Testis (tissue), 3 donors: ENCODE results near the gene CPEB4. TPM values are rescaled to one million over a fixed set of nuclear protein-coding genes. Genes with fewer than 3 reads are reported as not detected.

Experiments
- DNase-seq: peaks from one replicate; pipeline ENCODE4 v3.0.0-alpha.2; 2019
- H3K27ac ChIP-seq, 2 donors: fragments of 200-600 bp; sonication (generic); one replicate each; pipeline ENCODE4 v1.5.1; 2019
- H3K27me3 ChIP-seq: fragments of 200-600 bp; sonication (generic); one replicate; pipeline ENCODE4 v1.5.1; 2019
- H3K36me3 ChIP-seq: fragments of 200-600 bp; sonication (generic); one replicate; pipeline ENCODE4 v1.5.1; 2017; ENCODE audit warnings: low read depth; ENCODE audit errors: missing control alignments
- H3K4me1 ChIP-seq: fragments of 200-600 bp; sonication (generic); one replicate; pipeline ENCODE4 v1.5.1; 2019
- H3K4me3 ChIP-seq, 2 donors: fragments of 200-600 bp; sonication (generic); one replicate each; pipeline ENCODE4 v1.5.1; 2017 to 2019
- H3K9me3 ChIP-seq: fragments of 200-600 bp; sonication (generic); one replicate; pipeline ENCODE4 v1.5.1; 2017
- CTCF ChIP-seq, 3 experiments: fragments of 450-650 bp in 2 of 3; fragments of 200-600 bp in 1 of 3; sonication (generic) in 1 of 3; IDR thresholded peaks; one replicate each; pipeline ENCODE4 v1.5.1; 2016 to 2019; ENCODE audit warnings: antibody characterized with exemption in 3 of 3, mild to moderate bottlenecking in 2 of 3, moderate library complexity in 1 of 3
- POLR2A ChIP-seq: fragments of 450-650 bp; IDR thresholded peaks from one replicate; pipeline ENCODE4 v1.6.1; 2017; ENCODE audit warnings: antibody characterized with exemption, mild to moderate bottlenecking, moderate library complexity
- WGBS, 2 donors: methylation state at CpG; one replicate each; pipeline ENCODE4 v1.1.5; 2018; 5-methylcytosine and 5-hydroxymethylcytosine counted together
- intact Hi-C: fragments of 100-400 bp; cut with DNase I; formaldehyde crosslinking; loops from one replicate; pipeline ENCODE4 v1.15.1; 2023; ENCODE audit warnings: low total_unique reads
- polyA plus RNA-seq: library from polyadenylated mRNA; stranded (reverse); fragments of 350-450 nt; fragmentation: Illumina TruSeq; extraction: RNeasy Lipid Tissue Mini Kit (QIAGEN cat#74804); gene quantifications from one replicate; pipeline ENCODE4 v1.2.3, GENCODE V29; 2014; ENCODE audit warnings: low read depth, low replicate concordance; ENCODE audit not compliant: insufficient read depth
- total RNA-seq, 2 donors: library from RNA; depleted of rRNA; stranded (reverse); fragments of >200 nt; gene quantifications; one replicate each; pipeline ENCODE4 v1.2.3, GENCODE V29; 2016

CPEB4 gene
- total and polyA plus RNA-seq, 3 donors from 2014 or later: 29.4 to 64.4 (median 52.9) TPM

GRCh38 chr5:173946323-173946722 lies 58.2 kb downstream of the CPEB4 start:
- DNase-seq: no peak
- no peak for TF ChIP-seq CTCF (IDR thresholded peaks at IDR 0.05)
- WGBS, 2 donors: 92 to 95% methylated on average over 2 of the region's 2 CpGs
- Histone ChIP-seq H3K4me1 (peaks cover 24% of the 10 kb centered on the region), H3K4me3 (no peak overlapping the region), H3K36me3 (no peaks in the 10 kb centered on the region), H3K9me3 (no peaks in the 10 kb centered on the region), H3K27ac (no peak overlapping the region), H3K27me3 (no peaks in the 10 kb centered on the region)
- intact Hi-C loops: no loop called here

DNA sequence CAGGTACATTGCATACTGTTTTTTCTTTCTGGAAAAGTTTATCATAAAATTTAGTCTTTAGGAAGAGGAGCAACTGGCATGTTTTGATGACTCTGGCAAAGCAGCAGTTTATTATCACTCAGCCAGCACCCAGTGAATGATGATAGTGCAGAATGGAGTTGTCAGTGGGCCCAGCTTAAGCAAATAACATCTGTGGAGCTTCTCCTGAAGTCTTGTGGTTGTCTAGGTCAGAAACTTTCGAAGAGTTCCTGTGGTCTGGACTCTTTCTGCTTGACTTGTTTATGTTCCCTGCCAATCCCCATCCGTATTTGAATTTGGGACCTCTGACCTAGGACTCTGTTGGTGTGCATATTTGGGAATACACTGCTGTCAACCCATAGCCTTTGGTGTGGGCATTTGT lies 62.7 kb downstream of the CPEB4 start:
- Histone ChIP-seq H3K27ac (no peak overlapping the region), H3K36me3 (no peaks in the 10 kb centered on the region), H3K4me3 (no peak overlapping the region), H3K9me3 (no peaks in the 10 kb centered on the region), H3K27me3 (no peaks in the 10 kb centered on the region), H3K4me1 (no peaks in the 10 kb centered on the region)
- WGBS, 2 donors: 73 to 84% methylated on average over 2 of the region's 2 CpGs
- DNase-seq: no peak
- intact Hi-C loops: no loop called here
- TF ChIP-seq CTCF (IDR thresholded peaks at IDR 0.05) (no peak), POLR2A (no peak)

DNA sequence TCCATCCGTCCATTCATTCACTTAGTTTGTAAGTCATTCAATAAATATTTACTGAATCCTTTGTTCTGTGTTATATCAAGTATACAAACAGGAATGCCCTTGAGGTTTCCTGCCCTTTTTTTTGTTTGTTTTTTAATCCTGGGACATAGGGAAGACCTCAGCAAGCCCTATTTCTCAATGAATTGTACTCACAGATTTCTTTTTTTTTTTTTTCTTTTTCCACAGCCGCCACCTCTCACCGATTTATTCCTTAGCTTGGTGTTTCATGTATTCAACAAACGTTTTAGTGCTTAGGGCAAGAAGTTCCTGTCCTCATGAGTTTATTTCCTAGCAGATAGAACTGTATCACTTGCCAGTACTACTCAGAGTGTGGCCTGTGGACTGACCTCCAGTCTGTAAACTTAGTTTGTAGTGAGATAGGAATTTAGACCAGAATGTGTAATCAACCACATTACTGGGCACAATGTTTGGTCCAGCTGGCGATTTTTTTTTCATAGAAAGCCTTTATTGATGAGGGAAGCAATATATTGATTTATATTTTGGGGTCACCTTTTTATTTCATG lies 65.5 kb downstream of the CPEB4 start:
- H3K36me3 ChIP-seq: no peaks in the 10 kb centered on the region
- no peaks in the 10 kb centered on the region for H3K9me3 ChIP-seq
- TF ChIP-seq POLR2A (no peak), CTCF (IDR thresholded peaks at IDR 0.05) (no peak)
- no peak overlapping the region for H3K4me3 ChIP-seq
- H3K4me1 ChIP-seq: no peaks in the 10 kb centered on the region
- intact Hi-C loops: no loop called here
- no peak for DNase-seq
- no peaks in the 10 kb centered on the region for H3K27me3 ChIP-seq
- no peak overlapping the region for H3K27ac ChIP-seq
- 84% methylated on average over 5 of the region's 5 CpGs for WGBS, 2 donors

- 86 to 87% methylated on average over 6 of the region's 6 CpGs for WGBS, 2 donors
These were observed 66.7 kb downstream of the CPEB4 start for GRCh38 chr5:173954671-173955521.

DNA sequence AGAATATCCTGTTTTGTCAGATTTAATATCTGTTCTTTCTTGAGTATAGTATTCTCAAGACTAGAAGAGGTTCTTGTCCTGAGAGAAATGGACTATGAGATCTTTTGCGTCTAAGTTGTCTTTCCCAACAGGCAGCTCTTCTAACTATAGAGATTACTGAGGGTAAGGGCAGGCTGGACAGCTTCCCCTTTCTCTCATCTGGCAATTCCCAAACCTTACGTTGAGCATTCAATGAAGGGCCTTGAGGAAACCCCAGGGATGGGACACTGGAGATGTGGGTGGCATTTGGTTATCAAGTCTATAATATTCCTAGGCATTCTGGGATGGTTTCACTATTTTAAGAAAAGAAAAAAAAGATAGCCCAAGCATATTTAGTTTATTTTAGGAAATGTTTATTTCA lies 72.8 kb downstream of the CPEB4 start:
- Histone ChIP-seq H3K9me3 (no peaks in the 10 kb centered on the region), H3K27ac (no peak overlapping the region), H3K27me3 (no peaks in the 10 kb centered on the region), H3K4me3 (no peak overlapping the region), H3K36me3 (no peaks in the 10 kb centered on the region), H3K4me1 (no peaks in the 10 kb centered on the region)
- WGBS, 2 donors: 63 to 71% methylated on average over 2 of the region's 2 CpGs
- TF ChIP-seq CTCF (IDR thresholded peaks at IDR 0.05): no peak
- TF ChIP-seq POLR2A: no peak
- intact Hi-C loops: no loop called here
- no peak for DNase-seq

More at GRCh38 chr5:173954671-173955521, 66.7 kb downstream of the CPEB4 start:
- H3K9me3 ChIP-seq: no peaks in the 10 kb centered on the region
- no peak overlapping the region for H3K4me3 ChIP-seq
- H3K4me1 ChIP-seq: no peaks in the 10 kb centered on the region
- no peak overlapping the region for H3K27ac ChIP-seq
- no peak for TF ChIP-seq POLR2A
- no peaks in the 10 kb centered on the region for H3K36me3 ChIP-seq
- DNase-seq: no peak
- H3K27me3 ChIP-seq: no peaks in the 10 kb centered on the region
- intact Hi-C loops: no loop called here
